Endothelial cell of umbilical vein (primary cell): ENCODE data around the gene DAB1. TPM values are rescaled to one million over a fixed set of nuclear protein-coding genes. Genes with fewer than 3 reads are reported as not detected.

Experiments
- BruUV-seq: library from RNA; stranded (reverse); fragments of 400-500 nt; replicated peaks from 2 replicates; lab custom pipeline; 2021; lab: Mats Ljungman, UMichigan
- CTCF ChIA-PET: fragments of 300-600, 350-600 bp; sonication (Branson Sonifier 250); formaldehyde crosslinking; loops from one replicate; lab custom pipeline; 2021; ENCODE audit warnings: antibody characterized with exemption, inconsistent platforms; lab: Charles Lee
- POLR2A ChIA-PET: fragments of 300-600, 350-600 bp; sonication (Branson Sonifier 250); formaldehyde crosslinking; loops from one replicate; lab custom pipeline; 2021; ENCODE audit warnings: antibody characterized with exemption, inconsistent platforms; lab: Charles Lee
- DNase-seq: peaks from one replicate; pipeline ENCODE4 v3.0.0-alpha.2; 2011; ENCODE audit warnings: low read depth, low spot score
- FAIRE-seq: peaks from 2 replicates; lab custom pipeline; 2011; peaks lifted over from hg19 to GRCh38; lab: Jason Lieb, UNC
- H2AFZ ChIP-seq: 2 replicates; pipeline ENCODE4 v1.6.0; 2012; ENCODE audit warnings: low read depth, low read length, control low read depth, inconsistent platforms
- H3K27ac ChIP-seq: 2 replicates; pipeline ENCODE4 v1.5.1; 2011; ENCODE audit warnings: low read depth, mild to moderate bottlenecking, control low read depth, low read length, moderate library complexity; ENCODE audit not compliant: insufficient read depth
- H3K27me3 ChIP-seq, 2 experiments: 2 replicates each; pipeline versions ENCODE4 v1.6.0 to v1.6.1; 2011; ENCODE audit warnings: low read length in 2 of 2, mixed read lengths in 1 of 2; ENCODE audit not compliant: control insufficient read depth in 2 of 2, insufficient read depth in 2 of 2
- H3K36me3 ChIP-seq, 2 experiments: 2 replicates in 1 of 2; 3 replicates in 1 of 2; pipeline ENCODE4 v1.5.1; 2011; ENCODE audit warnings: low read length in 2 of 2, mild to moderate bottlenecking in 1 of 2, moderate library complexity in 1 of 2; ENCODE audit not compliant: control insufficient read depth in 2 of 2, insufficient read depth in 2 of 2; ENCODE audit errors: extremely low read depth in 1 of 2
- H3K4me1 ChIP-seq: 3 replicates; pipeline ENCODE4 v1.5.1; 2011; ENCODE audit warnings: mild to moderate bottlenecking, low read length; ENCODE audit not compliant: control insufficient read depth, insufficient read depth; ENCODE audit errors: extremely low read depth
- H3K4me2 ChIP-seq: 2 replicates; pipeline ENCODE4 v1.6.1; 2011; ENCODE audit warnings: low read length, control low read depth, mixed read lengths; ENCODE audit not compliant: insufficient read depth
- H3K4me3 ChIP-seq, 3 experiments: fragments of 200-600 bp in 1 of 3; sonication (generic), shearing (Covaris generic) in 1 of 3; replicated peaks in 1 of 3; 2 replicates each; pipeline ENCODE4 v1.5.1; 2011 to 2016; ENCODE audit warnings: control low read depth in 3 of 3, low read length in 3 of 3, mild to moderate bottlenecking in 2 of 3, inconsistent platforms in 1 of 3, low read depth in 1 of 3, moderate library complexity in 1 of 3; ENCODE audit not compliant: insufficient read depth in 1 of 3
- H3K79me2 ChIP-seq: 2 replicates; pipeline ENCODE4 v1.6.0; 2012; ENCODE audit warnings: low read length, inconsistent platforms; ENCODE audit not compliant: control insufficient read depth, insufficient read depth
- H3K9ac ChIP-seq: replicated peaks from 2 replicates; pipeline ENCODE3; 2011; ENCODE audit warnings: low read length, control low read depth; ENCODE audit not compliant: insufficient read depth; ENCODE audit errors: extremely low read depth
- H3K9me1 ChIP-seq: replicated peaks from 3 replicates; pipeline ENCODE4 v1.6.0; 2011; ENCODE audit warnings: mild to moderate bottlenecking, low read length; ENCODE audit not compliant: control insufficient read depth, insufficient read depth; ENCODE audit errors: extremely low read depth
- H3K9me3 ChIP-seq: replicated peaks from 2 replicates; pipeline ENCODE4 v1.5.1; 2012; ENCODE audit warnings: low read length, inconsistent platforms; ENCODE audit not compliant: control insufficient read depth, insufficient read depth
- H4K20me1 ChIP-seq: replicated peaks from 2 replicates; pipeline ENCODE3; 2011; ENCODE audit warnings: mild to moderate bottlenecking, low read length; ENCODE audit not compliant: control insufficient read depth, insufficient read depth; ENCODE audit errors: extremely low read depth
- CTCF ChIP-seq, 2 donors: IDR thresholded peaks; 1 replicate in 1 of 2; 2 replicates in 1 of 2; pipeline ENCODE4 v1.5.1; 2011; ENCODE audit warnings: low read length in 2 of 2, mild to moderate bottlenecking in 2 of 2, moderate library complexity in 2 of 2, control low read depth in 1 of 2, inconsistent platforms in 1 of 2, low read depth in 1 of 2; ENCODE audit not compliant: insufficient read depth in 1 of 2; ENCODE audit errors: extremely low read depth in 1 of 2
- EZH2 ChIP-seq: IDR thresholded peaks from 2 replicates; pipeline ENCODE4 v1.6.1; 2012; ENCODE audit warnings: borderline replicate concordance, low read depth, mild to moderate bottlenecking, moderate library complexity, low read length, inconsistent platforms; ENCODE audit not compliant: severe bottlenecking
- FOS ChIP-seq: IDR thresholded peaks from 2 replicates; pipeline ENCODE4 v1.6.1; 2011; ENCODE audit warnings: mild to moderate bottlenecking, low read length, moderate library complexity, borderline replicate concordance; ENCODE audit not compliant: insufficient read depth
- GATA2 ChIP-seq: IDR thresholded peaks from 2 replicates; pipeline ENCODE4 v1.7.0; 2011; ENCODE audit warnings: low read depth, mild to moderate bottlenecking, moderate library complexity, mixed read lengths, low read length; ENCODE audit not compliant: insufficient read length, insufficient read depth
- JUN ChIP-seq: IDR thresholded peaks from 2 replicates; pipeline ENCODE4 v1.6.1; 2011; ENCODE audit warnings: borderline replicate concordance, low read depth; ENCODE audit not compliant: insufficient read length, insufficient read depth
- MAX ChIP-seq: IDR thresholded peaks from 2 replicates; pipeline ENCODE4 v1.6.1; 2011; ENCODE audit not compliant: insufficient read depth, insufficient read length
- MYC ChIP-seq: IDR thresholded peaks from one replicate; pipeline ENCODE4 v1.6.1; 2011; ENCODE audit warnings: mild to moderate bottlenecking, low read depth, low read length
- POLR2AphosphoS5 ChIP-seq: IDR thresholded peaks from 2 replicates; pipeline ENCODE4 v1.6.1; 2012; ENCODE audit warnings: low read depth, mild to moderate bottlenecking, control low read depth, low read length, moderate library complexity; ENCODE audit not compliant: insufficient read depth
- dilution Hi-C: fragments of 300-500 bp; cut with MboI; formaldehyde crosslinking; loops from one replicate; pipeline ENCODE4 v1.15.0; 2019; ENCODE audit warnings: low sequenced_read_pairs; ENCODE audit not compliant: extremely low pct_ligation_motif_present
- intact Hi-C: fragments of 100-400 bp; cut with micrococcal nuclease; formaldehyde crosslinking; loops from one replicate; pipeline ENCODE4 v1.10.0; 2022
- polyA plus RNA-seq, 4 experiments: library from polyadenylated mRNA; depleted of rRNA in 3 of 4; stranded (reverse) in 3 of 4; unstranded in 1 of 4; fragments of >200 nt; gene quantifications; 2 replicates each; pipeline versions ENCODE4 v1.2.1 to v1.2.3, GENCODE V29; 2011 to 2012; ENCODE audit warnings: missing spikeins in 1 of 4
- total RNA-seq: library from RNA; stranded (reverse); gene quantifications from 2 replicates; pipeline ENCODE4 v1.2.3, GENCODE V29; 2021

Gene DAB1
- total and polyA plus RNA-seq, 2 donors (not counting 3 experiments of a cell fraction or from before 2014, with no cell fraction given) = not detected

- no peaks in the 10 kb centered on the region for H3K9me3 ChIP-seq
- H3K4me1 ChIP-seq = no peaks in the 10 kb centered on the region
- no peaks in the 10 kb centered on the region for H3K79me2 ChIP-seq
- DNase-seq (no peak), FAIRE-seq (no peak)
- no peaks in the 10 kb centered on the region for H3K9me1 ChIP-seq
- CTCF ChIA-PET = no interaction called here
- no peak overlapping the region for H2AFZ ChIP-seq
- dilution Hi-C loops = no loop called here
- TF ChIP-seq GATA2 = no peak
- no peak for TF ChIP-seq CTCF (IDR thresholded peaks at IDR 0.05; ENCODE audit: extremely low read depth in 1 of 2, insufficient read depth in 1 of 2, low read depth in 1 of 2, low read length in 2 of 2)
- TF ChIP-seq MAX = no peak
- TF ChIP-seq POLR2AphosphoS5 = no peak
- TF ChIP-seq MYC = no peak
- no peaks in the 10 kb centered on the region for H3K27me3 ChIP-seq
- no peaks in the 10 kb centered on the region for H3K36me3 ChIP-seq
- H3K9ac ChIP-seq = no peak overlapping the region
- POLR2A ChIA-PET = no interaction called here
- no TSS peak for BruUV-seq
- H3K4me3 ChIP-seq = no peak overlapping the region
- no peaks in the 10 kb centered on the region for H4K20me1 ChIP-seq
- intact Hi-C loops = no loop called here
- H3K27ac ChIP-seq = no peak overlapping the region
- no peak overlapping the region for H3K4me2 ChIP-seq
These were observed 40.9 kb upstream of the DAB1 start for GRCh38 chr1:57464756-57465155.

- Histone ChIP-seq H3K27ac (no peak overlapping the region), H4K20me1 (no peaks in the 10 kb centered on the region), H3K4me1 (no peaks in the 10 kb centered on the region), H3K4me2 (no peak overlapping the region), H3K36me3 (no peaks in the 10 kb centered on the region), H3K9ac (no peak overlapping the region), H3K27me3 (no peaks in the 10 kb centered on the region), H2AFZ (no peak overlapping the region), H3K9me3 (no peaks in the 10 kb centered on the region), H3K79me2 (no peaks in the 10 kb centered on the region), H3K9me1 (no peaks in the 10 kb centered on the region), H3K4me3 (no peak overlapping the region)
- FAIRE-seq = no peak
- ChIA-PET CTCF (no interaction called here), POLR2A (no interaction called here)
- TF ChIP-seq JUN (no peak), POLR2AphosphoS5 (no peak), FOS (no peak), CTCF (IDR thresholded peaks at IDR 0.05; ENCODE audit: extremely low read depth in 1 of 2, insufficient read depth in 1 of 2, low read depth in 1 of 2, low read length in 2 of 2) (no peak), EZH2 (no peak)
- intact Hi-C loops (no loop called here), dilution Hi-C loops (no loop called here)
- no TSS peak for BruUV-seq
- no peak for DNase-seq
These were observed 39.5 kb upstream of the DAB1 start for GRCh38 chr1:57463343-57463742.
